A673 (cell line): ENCODE results near the gene CHRNB4. TPM values are rescaled to one million over a fixed set of nuclear protein-coding genes. Genes with fewer than 3 reads are reported as not detected.

ENCODE experiments used
- BruUV-seq: library from RNA; stranded (reverse); fragments of 400-500 nt; replicated peaks from 2 replicates; lab custom pipeline; 2021; lab: Mats Ljungman, UMichigan
- CTCF ChIA-PET: fragments of 300-600 bp; sonication (Branson Sonifier 250); formaldehyde crosslinking; loops from one replicate; lab custom pipeline; 2022; ENCODE audit warnings: antibody characterized with exemption; lab: Charles Lee
- POLR2A ChIA-PET: fragments of 300-600 bp; sonication (Branson Sonifier 250); formaldehyde crosslinking; loops from one replicate; lab custom pipeline; 2022; ENCODE audit warnings: antibody characterized with exemption; ENCODE audit not compliant: low non-redundant PET; lab: Charles Lee
- DNase-seq: peaks from one replicate; pipeline ENCODE4 v3.0.0-alpha.2; 2015; ENCODE audit warnings: low spot score
- H3K27ac ChIP-seq: fragments of 200-600 bp; sonication (generic); 2 replicates; pipeline ENCODE4 v1.5.1; 2016; ENCODE audit warnings: mixed run types, low read depth, mild to moderate bottlenecking, mixed read lengths, antibody characterized with exemption, low read length; ENCODE audit not compliant: poor library complexity, severe bottlenecking
- H3K27me3 ChIP-seq: fragments of 200-600 bp; sonication (generic); replicated peaks from 2 replicates; pipeline ENCODE4 v1.6.1; 2017; ENCODE audit warnings: mixed run types, low read depth, mild to moderate bottlenecking, mixed read lengths, antibody characterized with exemption, low read length; ENCODE audit not compliant: insufficient read depth, poor library complexity
- H3K36me3 ChIP-seq: fragments of 200-600 bp; sonication (generic); 2 replicates; pipeline ENCODE4 v1.6.1; 2016; ENCODE audit warnings: mixed run types, mild to moderate bottlenecking, mixed read lengths, antibody characterized with exemption, low read length; ENCODE audit not compliant: insufficient read depth, poor library complexity, severe bottlenecking
- H3K4me1 ChIP-seq: fragments of 200-600 bp; sonication (generic); 2 replicates; pipeline ENCODE4 v1.6.1; 2017; ENCODE audit warnings: mixed run types, mild to moderate bottlenecking, mixed read lengths, antibody characterized with exemption, low read length; ENCODE audit not compliant: insufficient read depth, poor library complexity, severe bottlenecking
- H3K4me3 ChIP-seq: fragments of 200-600 bp; sonication (generic); 2 replicates; pipeline ENCODE4 v1.5.1; 2016; ENCODE audit warnings: low read depth, mixed run types, mild to moderate bottlenecking, mixed read lengths, low read length; ENCODE audit not compliant: poor library complexity, severe bottlenecking
- H3K9me3 ChIP-seq: fragments of 200-600 bp; sonication (generic); 2 replicates; pipeline ENCODE4 v1.6.1; 2016; ENCODE audit warnings: mixed run types, low read depth, mild to moderate bottlenecking, mixed read lengths, antibody characterized with exemption, low read length; ENCODE audit not compliant: poor library complexity, severe bottlenecking
- EZH2 ChIP-seq: fragments of 200-600 bp; sonication (generic); IDR thresholded peaks from 2 replicates; pipeline ENCODE4 v1.6.1; 2017; ENCODE audit warnings: borderline replicate concordance, low read depth, mild to moderate bottlenecking, mixed read lengths, antibody characterized with exemption, low read length; ENCODE audit not compliant: poor library complexity, severe bottlenecking
- intact Hi-C: fragments of 100-400 bp; cut with micrococcal nuclease; formaldehyde crosslinking; loops from one replicate; pipeline ENCODE4 v1.10.0; 2022; ENCODE audit not compliant: unreplicated experiment
- total RNA-seq: library from RNA; stranded (reverse); gene quantifications from 2 replicates; pipeline ENCODE4 v1.2.3, GENCODE V29; 2021
- TF ChIP-seq, protein P1 (sequence below): fragments of 300-800, 200-600 bp; sonication (generic); conservative IDR thresholded peaks from 2 replicates; pipeline ENCODE4 v1.5.1; 2017; ENCODE audit warnings: low read depth, mild to moderate bottlenecking, antibody characterized with exemption, low read length, moderate library complexity, mixed read lengths

Gene CHRNB4
- total RNA-seq, 1 experiment from 2014 or later, result not detected

DNA sequence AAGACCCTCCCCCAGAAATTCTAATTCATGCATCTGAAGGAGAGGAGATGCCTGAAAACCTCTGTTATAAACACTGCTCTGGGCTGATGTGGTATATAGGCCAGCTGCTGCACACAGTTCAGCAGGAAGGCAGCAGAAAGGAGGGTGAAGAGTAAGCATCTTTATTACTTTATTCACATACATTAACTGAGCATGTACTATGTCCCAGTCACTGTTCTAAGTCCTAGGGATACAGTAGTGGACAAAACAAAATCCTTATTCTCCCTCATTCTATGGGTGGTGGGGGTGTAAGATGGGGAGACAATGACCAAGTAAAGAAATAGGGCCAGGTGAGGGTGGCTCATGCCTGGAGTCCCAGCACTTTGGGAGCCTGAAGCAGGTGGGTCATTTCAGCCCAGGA lies 17.8 kb upstream of the CHRNB4 start:
- CTCF ChIA-PET, result no interaction called here
- Histone ChIP-seq H3K27ac (no peak overlapping the region), H3K4me1 (no peaks in the 10 kb centered on the region), H3K4me3 (no peak overlapping the region), H3K9me3 (no peaks in the 10 kb centered on the region), H3K27me3 (peaks cover 95% of the 10 kb centered on the region), H3K36me3 (no peaks in the 10 kb centered on the region)
- BruUV-seq, result no TSS peak
- no peak for DNase-seq
- TF ChIP-seq EZH2, result no peak
- TF ChIP-seq, protein P1, sequence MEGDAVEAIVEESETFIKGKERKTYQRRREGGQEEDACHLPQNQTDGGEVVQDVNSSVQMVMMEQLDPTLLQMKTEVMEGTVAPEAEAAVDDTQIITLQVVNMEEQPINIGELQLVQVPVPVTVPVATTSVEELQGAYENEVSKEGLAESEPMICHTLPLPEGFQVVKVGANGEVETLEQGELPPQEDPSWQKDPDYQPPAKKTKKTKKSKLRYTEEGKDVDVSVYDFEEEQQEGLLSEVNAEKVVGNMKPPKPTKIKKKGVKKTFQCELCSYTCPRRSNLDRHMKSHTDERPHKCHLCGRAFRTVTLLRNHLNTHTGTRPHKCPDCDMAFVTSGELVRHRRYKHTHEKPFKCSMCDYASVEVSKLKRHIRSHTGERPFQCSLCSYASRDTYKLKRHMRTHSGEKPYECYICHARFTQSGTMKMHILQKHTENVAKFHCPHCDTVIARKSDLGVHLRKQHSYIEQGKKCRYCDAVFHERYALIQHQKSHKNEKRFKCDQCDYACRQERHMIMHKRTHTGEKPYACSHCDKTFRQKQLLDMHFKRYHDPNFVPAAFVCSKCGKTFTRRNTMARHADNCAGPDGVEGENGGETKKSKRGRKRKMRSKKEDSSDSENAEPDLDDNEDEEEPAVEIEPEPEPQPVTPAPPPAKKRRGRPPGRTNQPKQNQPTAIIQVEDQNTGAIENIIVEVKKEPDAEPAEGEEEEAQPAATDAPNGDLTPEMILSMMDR, result no peak
- POLR2A ChIA-PET, result interaction anchor here (0.6 kb wide), 1 partner anchor 59 kb away, joined by 3 read pairs; no protein-coding TSS in a partner anchor
- intact Hi-C loops, result no loop called here

DNA sequence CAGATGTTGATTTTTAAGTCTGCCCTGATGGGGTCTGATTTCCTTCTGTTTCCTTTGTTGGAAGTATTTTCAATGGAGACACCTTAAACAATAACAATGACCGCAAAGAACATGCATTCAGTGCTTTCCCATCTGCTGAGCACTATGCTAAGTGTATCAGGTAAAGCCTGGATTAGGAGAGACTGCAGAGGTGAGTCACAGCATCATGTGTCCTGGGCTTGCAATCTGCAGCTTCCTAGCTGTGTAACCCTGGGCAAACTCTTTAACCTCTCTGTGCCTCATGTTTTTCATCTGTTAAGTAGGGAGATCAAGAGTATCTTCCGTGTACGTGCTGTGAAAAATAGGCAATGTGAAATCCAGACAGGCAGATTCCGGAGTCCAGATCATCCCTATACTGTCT lies 13.3 kb upstream of the CHRNB4 start:
- H3K9me3 ChIP-seq, result no peaks in the 10 kb centered on the region
- no peak overlapping the region for H3K4me3 ChIP-seq
- BruUV-seq, result no TSS peak
- no peak for TF ChIP-seq EZH2
- CTCF ChIA-PET, result no interaction called here
- no peaks in the 10 kb centered on the region for H3K4me1 ChIP-seq
- no peak for DNase-seq
- H3K27ac ChIP-seq, result no peak overlapping the region
- no peaks in the 10 kb centered on the region for H3K36me3 ChIP-seq
- POLR2A ChIA-PET, result no interaction called here
- H3K27me3 ChIP-seq, result peaks cover 98% of the 10 kb centered on the region
- intact Hi-C loops, result no loop called here

DNA sequence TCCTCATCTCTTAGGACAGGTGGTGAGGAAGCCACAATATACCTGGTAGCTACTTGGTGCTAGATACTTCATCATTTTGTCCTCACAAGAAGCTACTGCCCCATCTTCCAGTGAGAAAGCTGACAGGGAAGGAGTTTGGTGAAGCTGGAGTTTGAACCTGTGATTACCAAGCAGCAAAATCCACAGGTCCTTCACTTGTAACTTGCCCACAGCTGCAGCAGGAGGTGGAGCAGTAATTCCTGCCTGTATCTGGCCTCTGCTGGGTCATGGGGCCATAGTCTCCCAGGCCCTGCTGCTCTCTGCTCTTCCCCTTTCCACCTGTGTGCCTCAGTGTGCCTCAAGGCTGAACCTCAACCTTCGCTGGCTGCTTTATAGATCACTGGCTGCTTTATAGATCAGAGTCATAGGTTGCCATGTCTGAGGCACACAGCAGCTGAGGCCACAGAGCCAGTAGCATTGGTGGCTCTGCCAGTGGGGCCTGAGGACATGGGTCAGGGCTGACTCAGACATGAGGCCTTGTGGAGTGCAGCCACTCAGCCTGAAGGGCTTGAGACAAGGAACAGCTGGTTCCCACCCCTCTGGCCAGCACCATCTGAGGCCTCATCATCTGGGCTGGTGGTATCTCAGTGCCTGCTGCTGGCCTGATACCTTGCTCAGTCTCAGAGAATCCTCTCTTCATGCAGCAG lies 11.1 kb upstream of the CHRNB4 start:
- Histone ChIP-seq H3K27me3 (peaks cover 83% of the 10 kb centered on the region), H3K4me1 (no peaks in the 10 kb centered on the region), H3K36me3 (no peaks in the 10 kb centered on the region), H3K9me3 (no peaks in the 10 kb centered on the region), H3K27ac (no peak overlapping the region), H3K4me3 (no peak overlapping the region)
- intact Hi-C loops, result no loop called here
- no peak for TF ChIP-seq EZH2
- TF ChIP-seq, protein P1, result no peak
- POLR2A ChIA-PET, result interaction anchor here (0.7 kb wide), 1 partner anchor 8 kb away, joined by 3 read pairs; no protein-coding TSS in a partner anchor
- BruUV-seq, result no TSS peak
- CTCF ChIA-PET, result no interaction called here
- no peak for DNase-seq

DNA sequence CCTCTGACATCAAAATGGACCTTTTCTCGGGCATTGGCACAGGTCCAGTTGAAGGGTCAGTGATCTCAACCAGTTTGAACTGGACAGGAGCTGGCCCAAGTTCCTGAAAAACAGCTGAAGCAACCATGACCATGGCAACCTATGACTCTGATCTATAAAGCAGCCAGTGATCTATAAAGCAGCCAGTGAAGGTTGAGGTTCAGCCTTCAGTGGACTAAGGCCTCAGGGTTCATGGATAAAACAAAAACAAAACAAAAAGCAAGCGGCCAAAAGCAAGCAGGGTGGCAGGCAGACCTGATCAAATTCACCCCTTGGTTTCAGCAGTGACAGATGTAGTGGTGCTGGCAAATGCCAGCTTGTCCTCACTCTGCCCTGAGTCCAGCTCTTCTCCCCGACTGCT lies 10.0 kb upstream of the CHRNB4 start:
- Histone ChIP-seq H3K4me1 (no peaks in the 10 kb centered on the region), H3K27me3 (peaks cover 83% of the 10 kb centered on the region), H3K27ac (no peak overlapping the region), H3K9me3 (no peaks in the 10 kb centered on the region), H3K4me3 (no peak overlapping the region), H3K36me3 (no peaks in the 10 kb centered on the region)
- BruUV-seq, result no TSS peak
- ChIA-PET CTCF (no interaction called here), POLR2A (no interaction called here)
- TF ChIP-seq, protein P1, result no peak
- no peak for TF ChIP-seq EZH2
- DNase-seq, result no peak
- intact Hi-C loops, result no loop called here
